NB4 (cell line): Measurements from ENCODE around the gene ZNF780A.

ENCODE experiments used
- CTCF ChIP-seq: IDR thresholded peaks from one replicate; pipeline ENCODE4 v1.5.1; 2012; ENCODE audit warnings: low read depth, low read length
- MAX ChIP-seq: IDR thresholded peaks from 2 replicates; pipeline ENCODE4 v1.6.1; 2011; ENCODE audit warnings: low read depth, low read length
- POLR2A ChIP-seq: IDR thresholded peaks from 2 replicates; pipeline ENCODE4 v1.6.1; 2011; ENCODE audit warnings: mild to moderate bottlenecking; ENCODE audit not compliant: insufficient read length; ENCODE audit errors: extremely low read depth

- TF ChIP-seq POLR2A (no peak), CTCF (no peak), MAX (no peak)
These were observed 44.1 kb upstream of the ZNF780A start for GRCh38 chr19:40134866-40135265.
